ENCODE data around the gene GPR142. TPM values are rescaled to one million over a fixed set of nuclear protein-coding genes. Genes with fewer than 3 reads are reported as not detected.
"Not testable (repeated sequence)": the region's sequence is repeated elsewhere in the genome, so short reads cannot be mapped to it uniquely, and the experiment has no call there.

The GPR142 gene
- polyA plus RNA-seq, 1 experiment: not detected

- TF ChIP-seq, protein P1, sequence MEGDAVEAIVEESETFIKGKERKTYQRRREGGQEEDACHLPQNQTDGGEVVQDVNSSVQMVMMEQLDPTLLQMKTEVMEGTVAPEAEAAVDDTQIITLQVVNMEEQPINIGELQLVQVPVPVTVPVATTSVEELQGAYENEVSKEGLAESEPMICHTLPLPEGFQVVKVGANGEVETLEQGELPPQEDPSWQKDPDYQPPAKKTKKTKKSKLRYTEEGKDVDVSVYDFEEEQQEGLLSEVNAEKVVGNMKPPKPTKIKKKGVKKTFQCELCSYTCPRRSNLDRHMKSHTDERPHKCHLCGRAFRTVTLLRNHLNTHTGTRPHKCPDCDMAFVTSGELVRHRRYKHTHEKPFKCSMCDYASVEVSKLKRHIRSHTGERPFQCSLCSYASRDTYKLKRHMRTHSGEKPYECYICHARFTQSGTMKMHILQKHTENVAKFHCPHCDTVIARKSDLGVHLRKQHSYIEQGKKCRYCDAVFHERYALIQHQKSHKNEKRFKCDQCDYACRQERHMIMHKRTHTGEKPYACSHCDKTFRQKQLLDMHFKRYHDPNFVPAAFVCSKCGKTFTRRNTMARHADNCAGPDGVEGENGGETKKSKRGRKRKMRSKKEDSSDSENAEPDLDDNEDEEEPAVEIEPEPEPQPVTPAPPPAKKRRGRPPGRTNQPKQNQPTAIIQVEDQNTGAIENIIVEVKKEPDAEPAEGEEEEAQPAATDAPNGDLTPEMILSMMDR (IDR thresholded peaks at IDR 0.05; ENCODE audit: low read depth, low read length): no peak
- H3K27ac ChIP-seq (ENCODE audit: low read depth, low read length): no peak overlapping the region
- H3K4me3 ChIP-seq (ENCODE audit: low read depth, low read length): no peak overlapping the region
- H3K27me3 ChIP-seq (ENCODE audit: control insufficient read depth, insufficient read depth, low read length): no peaks in the 10 kb centered on the region
- no peak for DNase-seq (ENCODE audit: low read depth, low spot score)
- POLR2A ChIA-PET: no interaction called here
- CTCF ChIA-PET: interaction anchor here (1.0 kb wide), 1 partner anchor 61 kb away, joined by 4 read pairs; no protein-coding TSS in a partner anchor
- H3K9me3 ChIP-seq (ENCODE audit: control insufficient read depth, insufficient read depth, low read length): no peaks in the 10 kb centered on the region; the same call in 1 of the 2 replicates
Observed at GRCh38 chr17:74396567-74396966, 29.3 kb downstream of the GPR142 start.

GRCh38 chr17:74402048-74402447 is 34.7 kb downstream of the GPR142 start:
- ChIA-PET POLR2A (no interaction called here), CTCF (interaction anchor here (1.1 kb wide), 1 partner anchor 56 kb away, joined by 3 read pairs; no protein-coding TSS in a partner anchor)
- no peak overlapping the region for H3K27ac ChIP-seq (ENCODE audit: low read depth, low read length)
- H3K9me3 ChIP-seq (ENCODE audit: control insufficient read depth, insufficient read depth, low read length): peaks cover 4% of the 10 kb centered on the region; the same call in 1 of the 2 replicates
- no peak for DNase-seq (ENCODE audit: low read depth, low spot score)
- TF ChIP-seq, protein P1 (IDR thresholded peaks at IDR 0.05; ENCODE audit: low read depth, low read length): no peak
- H3K4me3 ChIP-seq (ENCODE audit: low read depth, low read length): no peak overlapping the region
- H3K27me3 ChIP-seq (ENCODE audit: control insufficient read depth, insufficient read depth, low read length): no peaks in the 10 kb centered on the region

- TF ChIP-seq, protein P1 (IDR thresholded peaks at IDR 0.05; ENCODE audit: low read depth, low read length): no peak
- Histone ChIP-seq H3K9me3 (ENCODE audit: control insufficient read depth, insufficient read depth, low read length) (peaks cover 4% of the 10 kb centered on the region; the same call in 1 of the 2 replicates), H3K27ac (ENCODE audit: low read depth, low read length) (no peak overlapping the region), H3K4me3 (ENCODE audit: low read depth, low read length) (no peak overlapping the region), H3K27me3 (ENCODE audit: control insufficient read depth, insufficient read depth, low read length) (no peaks in the 10 kb centered on the region)
- DNase-seq (ENCODE audit: low read depth, low spot score): no peak
- CTCF ChIA-PET: interaction anchor here (0.6 to 0.7 kb wide), 2 partner anchors 18 to 34 kb away, joined by 3 to 4 read pairs; no protein-coding TSS in a partner anchor
- POLR2A ChIA-PET: no interaction called here
Observed at GRCh38 chr17:74403512-74404137, 36.3 kb downstream of the GPR142 start.

DNA sequence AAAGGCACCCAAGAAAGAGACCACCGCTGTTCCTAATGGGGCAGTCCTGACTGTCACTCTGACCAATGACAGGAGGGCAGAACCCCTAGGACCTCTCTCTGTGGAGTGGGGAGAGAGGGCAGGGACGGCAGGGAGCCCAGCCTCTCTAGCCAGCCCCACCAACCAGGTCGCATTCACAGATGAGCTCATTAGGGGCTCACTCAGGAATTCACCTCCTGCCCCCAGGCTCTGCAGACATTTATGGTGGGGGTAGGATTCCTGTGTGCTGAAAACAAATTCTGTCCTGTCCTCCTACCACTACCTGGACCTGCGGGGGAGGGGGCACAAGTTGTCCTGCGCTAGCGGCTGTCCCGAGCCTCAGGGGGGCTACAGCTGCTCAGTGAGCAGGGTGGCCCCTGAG is 36.9 kb downstream of the GPR142 start:
- H3K9me3 ChIP-seq (ENCODE audit: control insufficient read depth, insufficient read depth, low read length): peaks cover 4% of the 10 kb centered on the region; the same call in 1 of the 2 replicates
- no peaks in the 10 kb centered on the region for H3K27me3 ChIP-seq (ENCODE audit: control insufficient read depth, insufficient read depth, low read length)
- TF ChIP-seq, protein P1 (IDR thresholded peaks at IDR 0.05; ENCODE audit: low read depth, low read length): no peak
- H3K4me3 ChIP-seq (ENCODE audit: low read depth, low read length): no peak overlapping the region
- no peak for DNase-seq (ENCODE audit: low read depth, low spot score)
- H3K27ac ChIP-seq (ENCODE audit: low read depth, low read length): no peak overlapping the region
- ChIA-PET CTCF (interaction anchor here (0.7 kb wide), 1 partner anchor 19 kb away, joined by 3 read pairs; no protein-coding TSS in a partner anchor), POLR2A (no interaction called here)

GRCh38 chr17:74404789-74405188 is 37.5 kb downstream of the GPR142 start:
- POLR2A ChIA-PET: no interaction called here
- CTCF ChIA-PET: no interaction called here
- H3K4me3 ChIP-seq (ENCODE audit: low read depth, low read length): no peak overlapping the region
- H3K27ac ChIP-seq (ENCODE audit: low read depth, low read length): no peak overlapping the region
- no peaks in the 10 kb centered on the region for H3K27me3 ChIP-seq (ENCODE audit: control insufficient read depth, insufficient read depth, low read length)
- TF ChIP-seq, protein P1 (IDR thresholded peaks at IDR 0.05; ENCODE audit: low read depth, low read length): no peak
- peaks cover 4% of the 10 kb centered on the region; the same call in 1 of the 2 replicates for H3K9me3 ChIP-seq (ENCODE audit: control insufficient read depth, insufficient read depth, low read length)
- DNase-seq (ENCODE audit: low read depth, low spot score): no peak

- POLR2A ChIA-PET; CTCF ChIA-PET; H3K4me3 ChIP-seq (ENCODE audit: low read depth, low read length); H3K27me3 ChIP-seq (ENCODE audit: control insufficient read depth, insufficient read depth, low read length); DNase-seq (ENCODE audit: low read depth, low spot score); H3K9me3 ChIP-seq (ENCODE audit: control insufficient read depth, insufficient read depth, low read length); H3K27ac ChIP-seq (ENCODE audit: low read depth, low read length): not testable (repeated sequence)
Observed at GRCh38 chr17:74405311-74405710, 38.0 kb downstream of the GPR142 start.
